Lower lobe of right lung (tissue), 2 donors: ENCODE results near the gene NEK1. TPM values are rescaled to one million over a fixed set of nuclear protein-coding genes. Genes with fewer than 3 reads are reported as not detected.

Experiments
- ATAC-seq, 2 donors: fragments of 200-7000 bp; cut with Tn5 transposase; one replicate each; pipeline ENCODE4 v1.9.1; 2020 to 2022; ENCODE audit warnings: mild to moderate bottlenecking in 2 of 2, moderate library complexity in 2 of 2
- DNase-seq: peaks from one replicate; pipeline ENCODE4 v3.0.0-alpha.2; 2020
- H3K27ac ChIP-seq: fragments of 200-600 bp; one replicate; pipeline ENCODE4 v1.8.0; 2022
- H3K27me3 ChIP-seq: fragments of 200-600 bp; one replicate; pipeline ENCODE4 v1.8.0; 2022; ENCODE audit warnings: low read depth
- H3K36me3 ChIP-seq: fragments of 200-600 bp; one replicate; pipeline ENCODE4 v1.8.0; 2022; ENCODE audit warnings: mild to moderate bottlenecking
- H3K4me1 ChIP-seq: fragments of 200-600 bp; one replicate; pipeline ENCODE4 v1.8.0; 2022
- H3K4me3 ChIP-seq: fragments of 200-600 bp; one replicate; pipeline ENCODE4 v1.8.0; 2022; ENCODE audit warnings: mild to moderate bottlenecking
- H3K9me3 ChIP-seq: fragments of 200-600 bp; one replicate; pipeline ENCODE4 v1.8.0; 2022
- intact Hi-C: fragments of 100-400 bp; cut with DNase I; formaldehyde crosslinking; loops from one replicate; pipeline ENCODE4 v1.11.0; 2022
- long read RNA-seq: library from polyadenylated mRNA; unstranded; transcript quantifications from one replicate; pipeline ENCODE4 v2.0.0, GENCODE V29; 2021
- total RNA-seq: library from RNA; stranded (reverse); fragmentation: NEBNext Ultra II Directional; extraction: Animal tissue kit (Norgen Biotek cat#: 25700); gene quantifications from one replicate; pipeline ENCODE4 v1.2.1, GENCODE V29; 2021
- TF ChIP-seq, protein P1 (sequence below): fragments of 200-600 bp; IDR thresholded peaks from one replicate; pipeline ENCODE4 v1.8.0; 2022; ENCODE audit warnings: antibody characterized with exemption, mild to moderate bottlenecking
- donor health status: DM: no; HTN: yes; CAD: no; lungs with severe emphysema.

Gene NEK1, protein sequence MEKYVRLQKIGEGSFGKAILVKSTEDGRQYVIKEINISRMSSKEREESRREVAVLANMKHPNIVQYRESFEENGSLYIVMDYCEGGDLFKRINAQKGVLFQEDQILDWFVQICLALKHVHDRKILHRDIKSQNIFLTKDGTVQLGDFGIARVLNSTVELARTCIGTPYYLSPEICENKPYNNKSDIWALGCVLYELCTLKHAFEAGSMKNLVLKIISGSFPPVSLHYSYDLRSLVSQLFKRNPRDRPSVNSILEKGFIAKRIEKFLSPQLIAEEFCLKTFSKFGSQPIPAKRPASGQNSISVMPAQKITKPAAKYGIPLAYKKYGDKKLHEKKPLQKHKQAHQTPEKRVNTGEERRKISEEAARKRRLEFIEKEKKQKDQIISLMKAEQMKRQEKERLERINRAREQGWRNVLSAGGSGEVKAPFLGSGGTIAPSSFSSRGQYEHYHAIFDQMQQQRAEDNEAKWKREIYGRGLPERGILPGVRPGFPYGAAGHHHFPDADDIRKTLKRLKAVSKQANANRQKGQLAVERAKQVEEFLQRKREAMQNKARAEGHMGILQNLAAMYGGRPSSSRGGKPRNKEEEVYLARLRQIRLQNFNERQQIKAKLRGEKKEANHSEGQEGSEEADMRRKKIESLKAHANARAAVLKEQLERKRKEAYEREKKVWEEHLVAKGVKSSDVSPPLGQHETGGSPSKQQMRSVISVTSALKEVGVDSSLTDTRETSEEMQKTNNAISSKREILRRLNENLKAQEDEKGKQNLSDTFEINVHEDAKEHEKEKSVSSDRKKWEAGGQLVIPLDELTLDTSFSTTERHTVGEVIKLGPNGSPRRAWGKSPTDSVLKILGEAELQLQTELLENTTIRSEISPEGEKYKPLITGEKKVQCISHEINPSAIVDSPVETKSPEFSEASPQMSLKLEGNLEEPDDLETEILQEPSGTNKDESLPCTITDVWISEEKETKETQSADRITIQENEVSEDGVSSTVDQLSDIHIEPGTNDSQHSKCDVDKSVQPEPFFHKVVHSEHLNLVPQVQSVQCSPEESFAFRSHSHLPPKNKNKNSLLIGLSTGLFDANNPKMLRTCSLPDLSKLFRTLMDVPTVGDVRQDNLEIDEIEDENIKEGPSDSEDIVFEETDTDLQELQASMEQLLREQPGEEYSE (N-terminal part only)
- total RNA-seq: 12.1 TPM
- long read RNA-seq, full-length matches to known transcripts: 1 of 11 reads
- long read RNA-seq, partial matches to known transcripts: 6 of 11 reads
- long read RNA-seq, other reads (novel, unspliced or antisense): 4 of 11 reads

DNA sequence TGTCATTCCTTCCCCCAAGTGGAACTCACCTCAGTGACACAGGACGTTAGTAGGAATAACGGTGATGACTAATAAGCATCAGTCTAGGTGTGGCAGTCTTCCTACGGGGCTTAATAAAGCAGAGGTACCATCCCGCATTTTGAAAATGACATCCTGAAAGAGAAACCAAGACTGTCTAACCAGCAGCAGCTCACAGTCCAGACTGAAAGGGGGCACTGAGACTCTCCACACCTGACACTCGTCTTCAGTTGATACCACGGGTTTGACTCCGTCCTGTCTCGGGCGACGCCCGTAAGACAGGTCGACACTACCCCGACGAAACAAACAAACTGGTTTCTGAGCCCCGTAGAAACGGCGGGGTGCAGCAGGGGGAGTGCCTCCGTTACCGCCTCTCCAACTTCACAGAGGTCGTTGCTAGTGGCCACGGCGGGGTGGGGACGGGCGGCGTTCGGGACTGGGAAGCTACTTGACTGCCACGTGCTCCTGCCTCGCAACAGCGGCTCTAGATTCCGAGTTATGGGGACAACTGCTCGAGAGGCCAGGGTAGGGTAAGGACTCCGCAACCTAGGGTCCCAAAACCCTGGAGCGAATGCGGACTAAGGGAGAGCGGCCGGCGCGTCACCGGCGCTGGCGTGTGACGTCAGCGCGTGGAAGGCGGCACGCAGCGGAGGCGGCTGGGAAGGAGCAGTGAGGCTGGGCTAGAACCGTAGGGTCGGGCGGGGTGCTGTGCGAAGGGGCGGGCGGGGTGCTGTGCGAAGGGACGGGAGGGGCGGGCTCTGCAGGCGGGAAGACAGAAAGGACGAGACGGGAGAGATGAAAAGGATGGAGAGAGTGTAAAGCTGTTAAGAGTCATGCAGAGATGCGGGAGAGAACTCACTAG is at the start of gene NEK1:
Gene NEK1, minus strand, starts transcription at position 593 of the 880 bp plus-strand sequence. CDS start 9,953 bp downstream, outside the sequence.
- peak within 1 kb of the TSS; percentile 96 for H3K27ac ChIP-seq
- ATAC-seq (peak; percentile 99), DNase-seq (peak; percentile 92)
- peaks cover 23% of the 10 kb centered on the region for H3K4me1 ChIP-seq
- TF ChIP-seq, protein P1, sequence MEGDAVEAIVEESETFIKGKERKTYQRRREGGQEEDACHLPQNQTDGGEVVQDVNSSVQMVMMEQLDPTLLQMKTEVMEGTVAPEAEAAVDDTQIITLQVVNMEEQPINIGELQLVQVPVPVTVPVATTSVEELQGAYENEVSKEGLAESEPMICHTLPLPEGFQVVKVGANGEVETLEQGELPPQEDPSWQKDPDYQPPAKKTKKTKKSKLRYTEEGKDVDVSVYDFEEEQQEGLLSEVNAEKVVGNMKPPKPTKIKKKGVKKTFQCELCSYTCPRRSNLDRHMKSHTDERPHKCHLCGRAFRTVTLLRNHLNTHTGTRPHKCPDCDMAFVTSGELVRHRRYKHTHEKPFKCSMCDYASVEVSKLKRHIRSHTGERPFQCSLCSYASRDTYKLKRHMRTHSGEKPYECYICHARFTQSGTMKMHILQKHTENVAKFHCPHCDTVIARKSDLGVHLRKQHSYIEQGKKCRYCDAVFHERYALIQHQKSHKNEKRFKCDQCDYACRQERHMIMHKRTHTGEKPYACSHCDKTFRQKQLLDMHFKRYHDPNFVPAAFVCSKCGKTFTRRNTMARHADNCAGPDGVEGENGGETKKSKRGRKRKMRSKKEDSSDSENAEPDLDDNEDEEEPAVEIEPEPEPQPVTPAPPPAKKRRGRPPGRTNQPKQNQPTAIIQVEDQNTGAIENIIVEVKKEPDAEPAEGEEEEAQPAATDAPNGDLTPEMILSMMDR: no peak
- H3K27me3 ChIP-seq: no peaks in the 10 kb centered on the region
- intact Hi-C loops: no loop called here
- no peaks in the 10 kb centered on the region for H3K9me3 ChIP-seq
- H3K4me3 ChIP-seq: peak within 1 kb of the TSS; percentile 78
- no peaks in the 10 kb centered on the region for H3K36me3 ChIP-seq

DNA sequence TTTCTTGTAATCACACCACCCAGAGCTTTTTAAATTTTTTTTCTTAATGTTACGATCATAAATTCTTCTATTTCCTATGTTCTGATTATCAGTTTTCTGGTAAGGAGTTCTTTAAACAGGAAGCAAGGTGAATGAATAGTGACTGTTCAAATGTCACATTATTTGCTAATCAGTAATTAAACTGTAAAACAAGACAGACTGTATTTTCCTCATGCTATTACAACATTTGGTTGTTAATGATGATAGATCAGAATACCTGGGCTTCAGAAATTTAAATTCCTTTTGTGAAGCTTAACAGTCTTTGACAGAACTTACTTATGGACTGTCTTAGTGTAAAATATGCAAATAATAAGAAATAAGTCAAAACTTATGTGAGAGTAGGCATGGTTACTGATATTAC is 49.4 kb upstream of the NEK1 start:
- TF ChIP-seq, protein P1: no peak
- Histone ChIP-seq H3K9me3 (no peaks in the 10 kb centered on the region), H3K4me1 (peaks cover 33% of the 10 kb centered on the region), H3K36me3 (no peaks in the 10 kb centered on the region), H3K4me3 (no peak overlapping the region), H3K27ac (no peak overlapping the region), H3K27me3 (no peaks in the 10 kb centered on the region)
- no peak for DNase-seq
- no peak for ATAC-seq
- intact Hi-C loops: no loop called here

DNA sequence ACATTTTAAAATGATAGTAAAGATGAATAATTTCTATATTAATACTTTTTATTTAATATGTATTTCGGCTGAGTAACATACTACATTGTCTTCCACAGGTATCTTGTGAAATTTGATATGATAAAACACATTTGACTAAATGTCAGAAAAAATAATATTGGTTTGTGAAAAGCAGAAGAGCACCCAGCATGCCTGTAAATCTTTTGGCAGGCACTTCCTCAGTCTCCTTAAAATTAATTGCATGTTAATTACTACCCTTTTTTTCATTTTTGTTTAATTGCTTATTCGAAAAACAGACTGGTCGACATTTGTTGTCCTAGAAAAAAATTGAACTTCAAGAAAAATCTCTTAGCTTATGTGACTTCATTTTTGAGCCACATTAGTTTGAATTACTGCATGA is 48.5 kb upstream of the NEK1 start:
- Histone ChIP-seq H3K36me3 (no peaks in the 10 kb centered on the region), H3K27ac (peak overlapping the region; percentile 71), H3K4me3 (no peak overlapping the region), H3K4me1 (peaks cover 33% of the 10 kb centered on the region), H3K9me3 (no peaks in the 10 kb centered on the region), H3K27me3 (no peaks in the 10 kb centered on the region)
- no peak for DNase-seq
- ATAC-seq: no peak
- intact Hi-C loops: no loop called here
- TF ChIP-seq, protein P1: no peak

DNA sequence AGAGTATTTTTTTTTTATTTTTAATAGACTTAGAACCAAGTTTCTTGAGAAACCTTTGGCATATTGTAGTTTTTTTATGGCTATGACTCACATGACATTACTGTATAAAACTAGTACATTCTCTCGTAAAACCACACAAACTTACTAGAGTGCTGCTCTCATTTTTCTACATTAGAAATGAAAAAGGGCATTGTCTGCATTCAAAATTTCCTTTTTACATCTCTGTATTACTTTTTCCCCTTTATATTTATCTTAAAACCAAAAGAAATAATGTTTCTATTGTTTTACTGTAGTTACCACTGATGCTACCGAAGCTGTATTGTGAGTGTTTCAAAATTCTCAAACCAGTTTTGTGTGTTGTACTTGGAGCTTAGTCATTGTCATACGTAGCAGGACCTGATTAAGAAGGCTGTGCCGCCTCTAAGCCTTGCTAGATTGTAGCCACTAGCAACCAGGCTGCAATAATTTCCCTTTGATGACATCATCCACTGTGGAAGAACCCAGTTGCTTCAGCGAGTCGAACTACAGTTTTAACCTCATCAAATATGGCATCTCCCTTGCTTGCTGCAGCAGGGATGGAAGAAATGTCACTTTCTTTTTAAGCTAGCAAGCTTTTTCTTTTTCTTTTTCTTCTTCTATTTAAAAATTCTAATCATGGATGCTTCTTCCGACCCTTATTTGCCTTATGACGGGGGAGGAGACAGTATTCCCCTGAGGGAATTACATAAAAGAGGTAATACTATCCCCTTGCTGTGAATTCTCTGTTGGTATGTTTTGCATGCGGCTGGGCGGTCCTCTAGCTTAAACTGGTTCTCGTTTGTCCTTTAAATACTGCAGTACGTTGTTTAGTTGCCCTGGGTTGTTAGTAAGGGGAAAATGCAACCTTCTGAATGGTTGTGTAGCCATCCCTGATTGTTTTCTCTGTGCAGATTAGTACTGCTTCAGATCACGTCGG is 47.6 kb upstream of the NEK1 start:
- Histone ChIP-seq H3K36me3 (no peaks in the 10 kb centered on the region), H3K27ac (peak overlapping the region; percentile 71), H3K27me3 (no peaks in the 10 kb centered on the region), H3K4me1 (peaks cover 24% of the 10 kb centered on the region), H3K9me3 (no peaks in the 10 kb centered on the region), H3K4me3 (peak overlapping the region; percentile 37)
- peak; percentile 55 for DNase-seq
- TF ChIP-seq, protein P1: no peak
- ATAC-seq: peak; percentile 99
- intact Hi-C loops: no loop called here
